ENCODE data around the gene LSR. TPM values are rescaled to one million over a fixed set of nuclear protein-coding genes. Genes with fewer than 3 reads are reported as not detected.

The LSR gene
- total RNA-seq, 1 experiment from 2014 or later, result 152 TPM

- Histone ChIP-seq H3K18ac (ENCODE audit: insufficient read length, low read depth, low read length) (no peak overlapping the region), H3K9ac (ENCODE audit: extremely low read depth, insufficient read length, low read length) (no peak overlapping the region), H3K23ac (ENCODE audit: insufficient read length, low read depth, low read length) (no peak overlapping the region), H2AFZ (ENCODE audit: low read length) (no peak overlapping the region), H3K9me3 (ENCODE audit: control insufficient read depth, low read depth, low read length) (no peaks in the 10 kb centered on the region), H4K5ac (ENCODE audit: insufficient read length, low read depth, low read length) (no peak overlapping the region), H3K14ac (ENCODE audit: insufficient read depth, low read length) (no peak overlapping the region; the same call in 1 of the 2 replicates), H3K27me3 (ENCODE audit: insufficient read depth, low read length) (no peaks in the 10 kb centered on the region), H2AK5ac (ENCODE audit: insufficient read length, low read length) (no peak overlapping the region), H3K27ac (ENCODE audit: insufficient read length, low read depth, low read length) (no peak overlapping the region), H3K23me2 (ENCODE audit: insufficient read length, low read depth, low read length, poor library complexity, severe bottlenecking) (no peaks in the 10 kb centered on the region), H3T11ph (ENCODE audit: low read length) (no peak overlapping the region), H2BK120ac (ENCODE audit: low read depth, low read length, poor library complexity, severe bottlenecking) (no peak overlapping the region), H2BK15ac (ENCODE audit: low read depth, low read length) (no peak overlapping the region), H3K4me1 (ENCODE audit: insufficient read depth, low read length) (no peaks in the 10 kb centered on the region), H4K8ac (replicated peaks; ENCODE audit: insufficient read length, low read depth, low read length) (no peak overlapping the region), H3K79me1 (ENCODE audit: insufficient read depth, low read depth, low read length, poor library complexity, severe bottlenecking) (no peaks in the 10 kb centered on the region), H3K56ac (ENCODE audit: insufficient read length, low read depth, low read length) (no peak overlapping the region), H4K20me1 (ENCODE audit: control insufficient read depth, insufficient read depth, insufficient read length) (no peaks in the 10 kb centered on the region), H2BK12ac (ENCODE audit: insufficient read length, low read depth, low read length) (no peak overlapping the region), H3K4me2 (ENCODE audit: insufficient read depth, insufficient read length, low read length) (no peak overlapping the region), H2BK5ac (ENCODE audit: insufficient read length, low read length) (no peak overlapping the region), H2BK20ac (ENCODE audit: low read depth, low read length, poor library complexity, severe bottlenecking) (no peak overlapping the region), H3K79me2 (ENCODE audit: insufficient read depth, low read length) (no peaks in the 10 kb centered on the region), H3K4ac (ENCODE audit: low read depth, low read length) (no peak overlapping the region), H4K91ac (ENCODE audit: insufficient read length, low read depth, low read length) (no peak overlapping the region)
- TF ChIP-seq CTCF (conservative IDR thresholded peaks at IDR 0.05), result no peak
- Mint-ChIP-seq H3K4me1 (peaks cover 16% of the 10 kb centered on the region in 2 experiments), H3K36me3 (ENCODE audit: insufficient read depth in 1 of 3, low read depth in 3 of 3) (peaks cover 26 to 86% (median 80%) of the 10 kb centered on the region in 3 experiments), H3K27ac (peak overlapping the region in 1 of 3 experiments; percentile 55; a peak in 1 of 7 replicates), H3K27me3 (ENCODE audit: low read depth) (no peaks in the 10 kb centered on the region), H3K9me3 (no peaks in the 10 kb centered on the region), H3K4me3 (no peak overlapping the region)
- DNase-seq, result peak; percentile 18
- no CpG with 5 or more reads among the region's 12 CpGs for WGBS (ENCODE audit: extremely low coverage, insufficient read length, low lambda C conversion rate)
Observed at GRCh38 chr19:35261356-35262100, 12.7 kb downstream of the LSR start.
